HEK293T (cell line): ENCODE data around the gene B4GALNT1.
"Not testable (repeated sequence)": the region's sequence is repeated elsewhere in the genome, so short reads cannot be mapped to it uniquely, and the experiment has no call there.

Experiments used
- CTCF ChIA-PET: fragments of 350-600 bp; formaldehyde crosslinking; extraction: SDS; loops from one replicate; lab custom pipeline; 2021; ENCODE audit warnings: antibody characterized with exemption, inconsistent platforms; lab: Yijun Ruan, JAX
- POLR2A ChIA-PET: fragments of 350-600 bp; formaldehyde crosslinking; extraction: SDS; loops from one replicate; lab custom pipeline; 2020; ENCODE audit warnings: antibody characterized with exemption, inconsistent platforms; lab: Yijun Ruan, JAX
- DNase-seq: peaks from one replicate; pipeline ENCODE4 v3.0.0; 2012; ENCODE audit warnings: mixed read lengths; ENCODE audit errors: extremely low spot score
- ARNT ChIP-seq: fragments of 450-650 bp; IDR thresholded peaks from 2 replicates; pipeline ENCODE4 v1.6.1; 2017; ENCODE audit warnings: mild to moderate bottlenecking
- BHLHE40 ChIP-seq: fragments of 450-650 bp; IDR thresholded peaks from 2 replicates; pipeline ENCODE4 v1.6.1; 2016; ENCODE audit warnings: mild to moderate bottlenecking, moderate library complexity, borderline replicate concordance
- CTBP1 ChIP-seq: fragments of 450-650 bp; IDR thresholded peaks from 2 replicates; pipeline ENCODE4 v1.6.1; 2016; ENCODE audit warnings: borderline replicate concordance
- ELF4 ChIP-seq: fragments of 450-650 bp; IDR thresholded peaks from 2 replicates; pipeline ENCODE4 v1.6.1; 2017; ENCODE audit warnings: antibody characterized with exemption
- FOXA1 ChIP-seq: fragments of 450-650 bp; IDR thresholded peaks from 2 replicates; pipeline ENCODE4 v1.6.1; 2016; ENCODE audit warnings: mild to moderate bottlenecking
- FOXK2 ChIP-seq: fragments of 450-650 bp; IDR thresholded peaks from 2 replicates; pipeline ENCODE4 v1.6.1; 2016; ENCODE audit warnings: mild to moderate bottlenecking
- FOXM1 ChIP-seq: fragments of 450-650 bp; IDR thresholded peaks from 2 replicates; pipeline ENCODE4 v1.6.1; 2017; ENCODE audit warnings: mild to moderate bottlenecking, borderline replicate concordance
- HDGF ChIP-seq: fragments of 450-650 bp; IDR thresholded peaks from 2 replicates; pipeline ENCODE4 v1.6.1; 2017; ENCODE audit warnings: antibody characterized with exemption, borderline replicate concordance
- L3MBTL2 ChIP-seq: fragments of 450-650 bp; conservative IDR thresholded peaks from 2 replicates; pipeline ENCODE4 v1.6.1; 2016; ENCODE audit warnings: mild to moderate bottlenecking
- LEF1 ChIP-seq: fragments of 450-650 bp; IDR thresholded peaks from 2 replicates; pipeline ENCODE4 v1.6.1; 2017; ENCODE audit warnings: mild to moderate bottlenecking, borderline replicate concordance
- NFRKB ChIP-seq: fragments of 450-650 bp; IDR thresholded peaks from 2 replicates; pipeline ENCODE4 v1.6.1; 2016; ENCODE audit warnings: mild to moderate bottlenecking, moderate library complexity
- SP1 ChIP-seq: fragments of 450-650 bp; IDR thresholded peaks from 2 replicates; pipeline ENCODE4 v1.6.1; 2017
- SUZ12 ChIP-seq: fragments of 450-650 bp; IDR thresholded peaks from 2 replicates; pipeline ENCODE4 v1.6.1; 2016; ENCODE audit warnings: mild to moderate bottlenecking
- TARDBP ChIP-seq: fragments of 450-650 bp; IDR thresholded peaks from 2 replicates; pipeline ENCODE4 v1.6.1; 2016
- ZNF384 ChIP-seq: fragments of 450-650 bp; IDR thresholded peaks from 2 replicates; pipeline ENCODE4 v1.6.1; 2016
- TF ChIP-seq, protein P1 (sequence below): fragments of 450-650 bp; IDR thresholded peaks from 2 replicates; pipeline ENCODE4 v1.6.1; 2016

B4GALNT1 gene

GRCh38 chr12:57632958-57633840, at the start of gene B4GALNT1:
Gene B4GALNT1 (minus strand): TSS chr12:57633201. CDS start chr12:57632132, 1,069 bp downstream.
- TF ChIP-seq FOXM1 = peak; percentile 21; the same call in 1 of the 2 replicates
- TF ChIP-seq L3MBTL2 = peak; percentile 86
- no peak for TF ChIP-seq FOXA1
- POLR2A ChIA-PET = no interaction called here
- CTCF ChIA-PET = interaction anchor here (0.6 to 2.0 kb wide), 6 partner anchors 17 to 948 kb away, joined by 3 to 10 read pairs (median 4); no protein-coding TSS in a partner anchor
- DNase-seq = peak; percentile 91

DNA sequence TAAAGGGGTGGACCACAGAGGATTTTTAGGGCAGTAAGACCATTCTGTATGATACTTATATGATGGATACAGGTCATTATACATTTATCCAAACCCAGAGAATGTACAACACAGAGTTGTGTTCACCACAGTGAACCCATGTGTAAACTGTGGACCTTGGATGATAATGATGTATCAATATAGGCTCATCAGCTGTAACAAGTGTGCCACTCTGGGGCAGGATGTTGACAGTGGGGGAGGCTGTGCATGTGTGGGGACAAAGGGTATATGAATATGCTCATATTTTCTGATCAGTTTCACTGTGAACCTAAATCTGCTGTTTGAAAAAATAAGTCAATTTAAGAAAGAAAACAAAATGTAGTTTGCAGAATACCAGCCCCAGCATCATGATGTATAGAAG, 46.7 kb upstream of the B4GALNT1 start:
- DNase-seq = no peak
- ChIA-PET CTCF (no interaction called here), POLR2A (no interaction called here)
- TF ChIP-seq L3MBTL2 (no peak), FOXM1 (no peak), CTBP1 (no peak), TARDBP (no peak), LEF1 (no peak), SUZ12 (no peak), SP1 (no peak), ARNT (no peak), FOXK2 (no peak), HDGF (no peak), NFRKB (no peak), BHLHE40 (no peak)
- TF ChIP-seq, protein P1, sequence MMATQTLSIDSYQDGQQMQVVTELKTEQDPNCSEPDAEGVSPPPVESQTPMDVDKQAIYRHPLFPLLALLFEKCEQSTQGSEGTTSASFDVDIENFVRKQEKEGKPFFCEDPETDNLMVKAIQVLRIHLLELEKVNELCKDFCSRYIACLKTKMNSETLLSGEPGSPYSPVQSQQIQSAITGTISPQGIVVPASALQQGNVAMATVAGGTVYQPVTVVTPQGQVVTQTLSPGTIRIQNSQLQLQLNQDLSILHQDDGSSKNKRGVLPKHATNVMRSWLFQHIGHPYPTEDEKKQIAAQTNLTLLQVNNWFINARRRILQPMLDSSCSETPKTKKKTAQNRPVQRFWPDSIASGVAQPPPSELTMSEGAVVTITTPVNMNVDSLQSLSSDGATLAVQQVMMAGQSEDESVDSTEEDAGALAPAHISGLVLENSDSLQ = no peak

GRCh38 chr12:57677947-57678346, 44.9 kb upstream of the B4GALNT1 start:
- CTCF ChIA-PET = interaction anchor here (0.8 to 2.1 kb wide), 2 partner anchors 15 to 676 kb away, joined by 3 to 5 read pairs; partner anchors contain the start of gene OS9
- POLR2A ChIA-PET, DNase-seq: not testable (repeated sequence)

- no peak for TF ChIP-seq LEF1
- no peak for TF ChIP-seq CTBP1
- TF ChIP-seq, protein P1 = no peak
- no peak for TF ChIP-seq FOXK2
- TF ChIP-seq ARNT = no peak
- no peak for TF ChIP-seq TARDBP
- no peak for TF ChIP-seq FOXM1
- no peak for TF ChIP-seq FOXA1
- TF ChIP-seq ZNF384 = no peak
- no peak for TF ChIP-seq ELF4
- no peak for TF ChIP-seq NFRKB
- TF ChIP-seq L3MBTL2 = no peak
- no peak for TF ChIP-seq SP1
- no peak for DNase-seq
- CTCF ChIA-PET = no interaction called here
- POLR2A ChIA-PET = no interaction called here
Measured at GRCh38 chr12:57674691-57675090, 41.7 kb upstream of the B4GALNT1 start.

- TF ChIP-seq, protein P1 = no peak
- TF ChIP-seq TARDBP (no peak), SP1 (no peak), ARNT (no peak), L3MBTL2 (no peak), NFRKB (no peak), FOXA1 (no peak), LEF1 (no peak), ELF4 (no peak), ZNF384 (no peak), BHLHE40 (no peak), FOXK2 (no peak), SUZ12 (no peak)
- ChIA-PET CTCF (no interaction called here), POLR2A (interaction anchor here (0.6 kb wide), 1 partner anchor 82 kb away, joined by 3 read pairs; the partner anchor contains the start of gene PIP4K2C)
- no peak for DNase-seq
Measured at GRCh38 chr12:57672801-57673200, 39.8 kb upstream of the B4GALNT1 start.

DNA sequence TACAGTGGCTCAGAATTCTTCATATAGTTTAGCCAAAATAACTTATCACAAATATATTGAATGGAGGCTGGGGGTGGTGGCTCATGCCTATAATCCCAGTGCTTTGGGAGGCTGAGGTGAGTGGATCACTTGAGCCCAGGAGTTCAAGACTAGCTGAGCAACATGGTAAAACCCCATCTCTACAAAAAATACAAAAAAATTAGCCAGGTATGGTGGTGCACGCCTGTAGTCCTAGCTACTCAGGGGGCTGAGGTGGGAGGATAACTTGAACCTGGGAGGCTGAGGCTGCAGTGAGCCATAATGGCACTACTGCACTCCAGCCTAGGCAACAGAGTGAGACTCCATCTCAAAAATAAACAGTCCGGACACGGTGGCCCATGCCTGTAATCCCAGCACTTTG, 38.8 kb upstream of the B4GALNT1 start:
- POLR2A ChIA-PET, DNase-seq, CTCF ChIA-PET: not testable (repeated sequence)

- DNase-seq, CTCF ChIA-PET, POLR2A ChIA-PET: not testable (repeated sequence)
Measured at GRCh38 chr12:57669691-57670090, 36.7 kb upstream of the B4GALNT1 start.
